ENCODE measurements around the gene TSSK6.

DNA sequence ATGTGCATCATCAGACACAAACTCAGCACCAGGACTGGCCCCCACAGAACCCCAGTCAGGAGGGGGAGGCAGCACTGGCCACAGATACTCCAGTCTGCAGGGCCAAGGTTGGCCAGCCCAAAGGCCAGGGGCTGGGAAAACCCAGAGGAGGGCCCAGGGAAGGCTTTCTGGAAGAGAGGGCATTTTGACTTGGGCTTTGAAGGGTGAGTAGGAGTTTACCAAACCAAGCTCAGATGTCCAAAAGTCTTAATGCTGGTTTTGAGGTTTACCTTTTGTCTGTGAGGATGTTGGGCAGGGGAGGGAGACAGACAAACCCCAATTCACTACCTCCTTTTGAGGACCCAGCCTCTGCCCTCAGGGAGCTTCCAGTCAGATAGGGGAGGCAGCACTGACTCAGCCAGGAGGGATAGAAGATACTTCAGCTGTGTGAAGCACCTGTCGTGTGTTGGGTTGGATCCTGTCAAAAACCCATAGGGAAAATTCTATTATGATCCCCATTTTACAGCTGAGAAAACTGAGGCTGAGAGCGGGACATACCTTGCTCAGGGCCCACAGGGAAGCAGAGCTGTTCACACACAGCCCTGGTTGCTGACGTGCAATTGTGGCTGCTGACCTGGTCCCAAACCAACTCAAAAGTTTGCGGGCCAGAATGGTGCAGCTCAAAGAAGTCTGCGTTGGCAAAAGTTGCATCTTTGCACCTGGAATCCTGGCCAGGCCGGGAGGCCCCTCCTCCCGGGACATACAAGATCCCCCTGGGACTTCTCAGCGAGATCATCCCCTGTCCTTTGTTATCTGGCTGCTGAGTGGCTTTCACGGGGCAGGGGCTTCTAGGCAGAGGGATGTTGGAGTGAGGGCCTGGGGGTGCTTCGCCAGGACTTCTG, 35.9 kb upstream of the TSSK6 start:
- TF ChIP-seq, protein P1, sequence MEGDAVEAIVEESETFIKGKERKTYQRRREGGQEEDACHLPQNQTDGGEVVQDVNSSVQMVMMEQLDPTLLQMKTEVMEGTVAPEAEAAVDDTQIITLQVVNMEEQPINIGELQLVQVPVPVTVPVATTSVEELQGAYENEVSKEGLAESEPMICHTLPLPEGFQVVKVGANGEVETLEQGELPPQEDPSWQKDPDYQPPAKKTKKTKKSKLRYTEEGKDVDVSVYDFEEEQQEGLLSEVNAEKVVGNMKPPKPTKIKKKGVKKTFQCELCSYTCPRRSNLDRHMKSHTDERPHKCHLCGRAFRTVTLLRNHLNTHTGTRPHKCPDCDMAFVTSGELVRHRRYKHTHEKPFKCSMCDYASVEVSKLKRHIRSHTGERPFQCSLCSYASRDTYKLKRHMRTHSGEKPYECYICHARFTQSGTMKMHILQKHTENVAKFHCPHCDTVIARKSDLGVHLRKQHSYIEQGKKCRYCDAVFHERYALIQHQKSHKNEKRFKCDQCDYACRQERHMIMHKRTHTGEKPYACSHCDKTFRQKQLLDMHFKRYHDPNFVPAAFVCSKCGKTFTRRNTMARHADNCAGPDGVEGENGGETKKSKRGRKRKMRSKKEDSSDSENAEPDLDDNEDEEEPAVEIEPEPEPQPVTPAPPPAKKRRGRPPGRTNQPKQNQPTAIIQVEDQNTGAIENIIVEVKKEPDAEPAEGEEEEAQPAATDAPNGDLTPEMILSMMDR (IDR thresholded peaks at IDR 0.05; ENCODE audit: low read length): no peak
- TF ChIP-seq EZH2 (IDR thresholded peaks at IDR 0.05; ENCODE audit: borderline replicate concordance, low read length): no peak

Measured in OCI-LY1 (cell line).